VCaP (cell line): Measurements from ENCODE around the gene EDNRA.

Experiments
- H3K27ac ChIP-seq: fragments of 450-650 bp; 2 replicates; pipeline ENCODE4 v1.5.1; 2017
- TF ChIP-seq, protein P1 (sequence below): fragments of 450-650 bp; conservative IDR thresholded peaks from 2 replicates; pipeline ENCODE4 v1.5.1; 2017; ENCODE audit warnings: mild to moderate bottlenecking, moderate library complexity

EDNRA gene

DNA sequence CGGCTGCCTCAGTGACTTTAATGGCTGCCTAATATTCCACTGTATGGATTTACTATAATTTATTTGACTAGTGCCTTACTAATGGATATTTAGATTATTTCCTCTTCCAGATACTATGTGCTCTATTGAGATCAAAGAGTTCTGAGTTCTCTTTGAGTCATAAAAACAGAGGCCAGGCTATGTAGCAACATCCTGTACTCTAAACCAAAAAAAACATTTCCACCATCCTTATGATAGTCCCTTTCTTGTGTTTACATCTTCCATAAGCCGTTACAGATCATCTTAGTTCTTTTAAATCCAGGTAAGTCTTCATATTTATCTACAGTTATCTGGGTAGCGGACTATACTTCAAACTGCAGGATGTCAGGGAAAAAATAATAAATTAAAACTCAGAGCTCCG lies 79.7 kb downstream of the EDNRA start:
- TF ChIP-seq, protein P1, sequence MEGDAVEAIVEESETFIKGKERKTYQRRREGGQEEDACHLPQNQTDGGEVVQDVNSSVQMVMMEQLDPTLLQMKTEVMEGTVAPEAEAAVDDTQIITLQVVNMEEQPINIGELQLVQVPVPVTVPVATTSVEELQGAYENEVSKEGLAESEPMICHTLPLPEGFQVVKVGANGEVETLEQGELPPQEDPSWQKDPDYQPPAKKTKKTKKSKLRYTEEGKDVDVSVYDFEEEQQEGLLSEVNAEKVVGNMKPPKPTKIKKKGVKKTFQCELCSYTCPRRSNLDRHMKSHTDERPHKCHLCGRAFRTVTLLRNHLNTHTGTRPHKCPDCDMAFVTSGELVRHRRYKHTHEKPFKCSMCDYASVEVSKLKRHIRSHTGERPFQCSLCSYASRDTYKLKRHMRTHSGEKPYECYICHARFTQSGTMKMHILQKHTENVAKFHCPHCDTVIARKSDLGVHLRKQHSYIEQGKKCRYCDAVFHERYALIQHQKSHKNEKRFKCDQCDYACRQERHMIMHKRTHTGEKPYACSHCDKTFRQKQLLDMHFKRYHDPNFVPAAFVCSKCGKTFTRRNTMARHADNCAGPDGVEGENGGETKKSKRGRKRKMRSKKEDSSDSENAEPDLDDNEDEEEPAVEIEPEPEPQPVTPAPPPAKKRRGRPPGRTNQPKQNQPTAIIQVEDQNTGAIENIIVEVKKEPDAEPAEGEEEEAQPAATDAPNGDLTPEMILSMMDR = no peak
- H3K27ac ChIP-seq = no peak overlapping the region

DNA sequence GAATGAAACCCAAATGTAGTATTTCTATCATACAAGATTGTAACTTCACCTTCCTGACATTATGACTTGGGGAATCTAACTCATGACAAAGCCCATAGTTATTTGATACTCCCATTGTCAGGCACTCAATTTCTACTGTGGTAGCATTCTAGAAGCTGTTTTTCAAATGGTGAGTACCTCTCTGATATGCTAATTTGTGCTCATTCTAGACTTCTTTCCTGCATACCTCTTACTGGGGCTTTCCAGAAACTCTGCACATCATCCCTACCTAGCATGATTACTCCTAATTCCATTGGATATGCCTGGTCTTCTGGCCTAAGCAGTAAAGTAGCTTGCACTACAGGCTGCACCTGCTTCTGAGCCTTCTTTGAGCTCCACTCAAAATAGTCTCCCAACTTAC lies 85.9 kb downstream of the EDNRA start:
- no peak overlapping the region for H3K27ac ChIP-seq
- TF ChIP-seq, protein P1 = no peak

DNA sequence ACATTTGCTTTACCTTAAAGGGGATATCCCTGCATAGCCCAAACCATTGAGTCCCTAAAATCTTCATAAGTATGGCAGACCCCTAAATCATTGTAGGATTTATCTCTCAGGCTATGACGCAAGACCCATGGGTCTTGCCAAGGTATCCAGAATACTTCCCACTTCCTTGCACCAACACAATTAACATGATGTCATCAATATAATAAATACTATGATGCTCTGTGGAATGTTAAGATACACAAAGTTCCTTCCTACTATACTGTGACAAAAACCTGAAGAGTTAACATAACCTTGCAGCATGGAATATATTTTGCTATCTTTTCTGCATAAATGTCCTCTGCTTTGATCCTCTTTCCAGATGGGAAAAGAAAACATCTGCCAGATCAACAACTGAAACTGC lies 86.4 kb downstream of the EDNRA start:
- H3K27ac ChIP-seq = no peak overlapping the region
- TF ChIP-seq, protein P1 = no peak

DNA sequence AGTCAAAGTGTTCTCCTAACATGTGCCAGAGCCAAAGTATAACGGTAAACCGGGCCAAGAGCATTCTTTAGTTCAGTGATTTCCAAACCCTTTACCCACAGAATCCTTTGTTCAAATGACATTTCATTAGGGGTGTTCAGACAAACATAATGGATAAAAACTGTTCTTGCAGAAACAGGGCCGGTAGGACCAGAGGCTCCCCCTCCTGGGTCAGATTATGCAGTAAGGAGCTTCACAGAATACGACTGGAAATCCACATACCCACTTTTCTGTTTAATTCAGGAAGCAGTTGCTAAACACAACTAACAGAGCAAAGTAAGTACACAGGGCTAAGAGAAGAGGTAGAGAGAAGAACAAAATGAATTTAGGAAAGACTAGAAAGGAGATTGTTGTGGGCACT lies 89.7 kb downstream of the EDNRA start:
- no peak overlapping the region for H3K27ac ChIP-seq
- TF ChIP-seq, protein P1 = no peak

DNA sequence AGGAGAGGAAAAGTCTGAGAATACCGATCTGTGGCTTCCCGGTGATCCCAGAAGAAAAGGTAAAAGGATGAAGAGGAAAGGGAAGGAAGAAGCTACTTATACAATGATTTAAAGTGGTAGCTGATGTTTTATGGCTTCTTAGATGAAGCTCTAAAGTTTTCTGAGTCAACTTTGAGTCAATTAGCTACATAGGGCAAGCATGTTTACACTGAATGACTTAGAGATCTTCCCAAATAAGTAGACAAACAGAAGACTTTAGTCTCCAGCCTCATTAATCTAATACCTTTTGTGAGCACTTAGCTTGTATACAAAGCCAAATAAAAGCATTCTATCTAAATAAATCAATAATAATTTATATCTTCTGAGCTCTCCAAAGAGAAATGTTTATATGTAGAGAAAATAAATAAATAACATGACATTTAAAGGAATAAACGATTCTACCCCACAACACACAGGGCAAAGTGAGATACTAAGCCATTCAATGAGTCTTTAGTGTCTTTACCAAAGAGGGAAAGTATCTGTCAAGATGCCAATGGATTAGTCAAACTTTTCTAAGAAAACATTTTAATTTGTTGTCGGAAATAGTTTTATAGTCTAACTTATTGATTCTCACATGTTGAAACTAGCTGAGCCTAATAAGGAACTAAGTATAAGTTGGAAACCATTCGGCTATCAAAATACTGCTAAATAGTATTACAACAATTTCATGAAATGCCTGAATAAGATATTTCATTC lies 90.3 kb downstream of the EDNRA start:
- TF ChIP-seq, protein P1 = no peak
- H3K27ac ChIP-seq = no peak overlapping the region

DNA sequence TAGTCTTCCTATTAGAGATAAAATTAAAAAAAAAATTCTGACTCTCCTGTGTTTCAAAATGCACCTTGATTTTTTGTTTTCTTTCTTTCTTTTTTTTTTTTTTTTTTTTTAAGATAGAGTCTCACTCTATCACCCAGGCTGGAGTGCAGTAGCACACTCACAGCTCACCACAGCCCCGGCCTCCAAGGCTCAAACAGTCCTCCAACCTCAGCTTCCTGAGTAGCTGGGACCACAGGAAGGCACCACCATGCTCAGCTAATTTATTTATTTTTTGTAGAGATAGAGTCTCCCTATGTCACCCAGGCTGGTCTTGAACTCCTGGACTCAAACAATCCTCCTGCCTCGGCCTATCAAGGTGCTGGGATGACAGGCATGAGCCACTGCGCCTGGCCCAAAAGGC lies 95.2 kb downstream of the EDNRA start:
- TF ChIP-seq, protein P1 = no peak
- no peak overlapping the region for H3K27ac ChIP-seq

DNA sequence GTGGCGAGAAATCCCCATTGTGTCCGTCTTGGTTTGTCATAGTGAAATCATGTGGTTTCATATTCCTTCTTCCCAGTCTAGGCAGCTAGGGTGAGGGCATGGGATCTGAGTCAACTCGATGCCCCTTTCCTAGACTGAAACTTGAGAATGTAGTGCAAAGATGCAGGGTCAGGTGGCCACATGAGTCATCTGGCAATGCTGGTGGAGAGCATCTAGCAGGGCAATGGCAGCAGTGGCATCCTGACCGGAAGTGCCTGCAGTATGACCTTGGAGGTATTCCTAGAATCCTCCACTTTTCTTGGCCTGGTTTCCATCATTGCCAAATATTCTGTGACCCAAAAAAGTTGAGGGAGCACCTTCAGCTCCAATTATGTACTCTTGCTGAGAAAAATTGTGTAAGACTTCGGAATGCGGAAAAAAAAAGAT lies 97.2 kb downstream of the EDNRA start:
- no peak overlapping the region for H3K27ac ChIP-seq

More for the DNA sequence above, 97.2 kb downstream of the EDNRA start:
- TF ChIP-seq, protein P1 = no peak
